T-cell (primary cell): ENCODE results near the gene TP53I11. TPM values are rescaled to one million over a fixed set of nuclear protein-coding genes. Genes with fewer than 3 reads are reported as not detected.

ENCODE experiments used
- ATAC-seq, 4 experiments: fragments of 200-7000 bp in 3 of 4; fragments of 150-1000 bp in 1 of 4; cut with Tn5 transposase; replicated peaks in 1 of 4; 1 replicate in 3 of 4; 2 replicates in 1 of 4; pipeline ENCODE4 v1.10.0; 2021; ENCODE audit warnings: moderate library complexity in 3 of 4, mild to moderate bottlenecking in 2 of 4, moderate number of reproducible peaks in 1 of 4
- CTCF ChIA-PET, 2 donors: fragments of 300-600 bp; sonication (Branson Sonifier 250); formaldehyde crosslinking; loops; one replicate each; lab custom pipeline; 2022; ENCODE audit warnings: antibody characterized with exemption in 2 of 2; lab: Charles Lee
- POLR2A ChIA-PET, 2 donors: fragments of 300-600 bp; sonication (Branson Sonifier 250); formaldehyde crosslinking; loops; one replicate each; lab custom pipeline; 2022; ENCODE audit warnings: antibody characterized with exemption in 2 of 2; lab: Charles Lee
- DNase-seq, 35 experiments: peaks; one replicate each; pipeline versions ENCODE4 v3.0.0 to v3.0.0-alpha.2; 2013 to 2023
- H3K27ac ChIP-seq: one replicate; pipeline ENCODE4 v1.5.1; 2013; ENCODE audit warnings: low read length
- H3K27me3 ChIP-seq, 2 experiments: replicated peaks in 1 of 2; 1 replicate in 1 of 2; 2 replicates in 1 of 2; pipeline versions ENCODE4 v1.6.1 to v1.7.0; 2013; ENCODE audit warnings: low read length in 1 of 2, mixed read lengths in 1 of 2; ENCODE audit not compliant: control insufficient read depth in 2 of 2, insufficient read depth in 2 of 2; ENCODE audit errors: extremely low read depth in 1 of 2
- H3K36me3 ChIP-seq, 2 donors: 1 replicate in 1 of 2; 2 replicates in 1 of 2; pipeline versions ENCODE4 v1.6.1 to v1.7.0; 2013; ENCODE audit warnings: low read length in 1 of 2; ENCODE audit not compliant: control insufficient read depth in 2 of 2, insufficient read depth in 1 of 2; ENCODE audit errors: extremely low read depth in 1 of 2
- H3K4me1 ChIP-seq, 2 experiments: 1 replicate in 1 of 2; 2 replicates in 1 of 2; pipeline versions ENCODE4 v1.6.1 to v1.7.0; 2013; ENCODE audit warnings: low read length in 2 of 2, mixed read lengths in 1 of 2; ENCODE audit not compliant: insufficient read depth in 2 of 2, control insufficient read depth in 1 of 2; ENCODE audit errors: extremely low read depth in 1 of 2
- H3K4me3 ChIP-seq, 2 donors: 1 replicate in 1 of 2; 2 replicates in 1 of 2; pipeline versions ENCODE4 v1.5.1 to v1.7.0; 2013; ENCODE audit warnings: mild to moderate bottlenecking in 2 of 2, low read length in 1 of 2, moderate library complexity in 1 of 2; ENCODE audit not compliant: control insufficient read depth in 1 of 2; ENCODE audit errors: extremely low read depth in 1 of 2
- H3K9me3 ChIP-seq: 2 replicates; pipeline ENCODE4 v1.7.0; 2013
- H3K27ac Mint-ChIP-seq, 2 donors: one replicate each; pipeline ENCODE4 v1.8.0; 2020 to 2021; ENCODE audit warnings: mild to moderate bottlenecking in 2 of 2, mixed read lengths in 2 of 2
- H3K27me3 Mint-ChIP-seq, 2 donors: one replicate each; pipeline ENCODE4 v1.8.0; 2021 to 2022; ENCODE audit warnings: mixed read lengths in 2 of 2
- H3K36me3 Mint-ChIP-seq: one replicate; pipeline ENCODE4 v1.8.0; 2021; ENCODE audit warnings: mixed read lengths
- H3K4me1 Mint-ChIP-seq, 3 donors: one replicate each; pipeline ENCODE4 v1.8.0; 2020 to 2022; ENCODE audit warnings: mixed read lengths in 3 of 3, mild to moderate bottlenecking in 1 of 3
- H3K4me3 Mint-ChIP-seq, 3 donors: one replicate each; pipeline ENCODE4 v1.8.0; 2020 to 2022; ENCODE audit warnings: mild to moderate bottlenecking in 3 of 3, mixed read lengths in 3 of 3, moderate library complexity in 3 of 3
- H3K9me3 Mint-ChIP-seq, 3 donors: one replicate each; pipeline ENCODE4 v1.8.0; 2020 to 2022; ENCODE audit warnings: mixed read lengths in 3 of 3
- WGBS: methylation state at CpG from one replicate; pipeline ENCODE4 v1.1.5; 2013; ENCODE audit warnings: missing lambda C conversion rate; ENCODE audit not compliant: insufficient coverage; 5-methylcytosine and 5-hydroxymethylcytosine counted together
- total RNA-seq, 35 experiments: library from RNA in 6 of 35; stranded (reverse) in 6 of 35; fragments of 120-200 nt in 1 of 35; gene quantifications; one replicate each; pipeline versions ENCODE4 v1.2.1 to v1.2.4 and lab custom pipeline; 2013 to 2026

Gene TP53I11
- total RNA-seq, 5 donors from 2014 or later (not counting 1 experiment from before 2014, with no cell fraction given): 6.6 to 27.0 (median 16.4) TPM

GRCh38 chr11:44916331-44916730, 34.4 kb downstream of the TP53I11 start:
- no peak for DNase-seq
- WGBS: 69% methylated on average over 8 of the region's 8 CpGs
- no peak overlapping the region for H3K4me3 Mint-ChIP-seq
- H3K27me3 ChIP-seq: peaks cover 0 to 4% of the 10 kb centered on the region in 2 experiments
- no peak overlapping the region for H3K27ac ChIP-seq
- peaks cover 9% of the 10 kb centered on the region for H3K36me3 Mint-ChIP-seq
- H3K4me1 ChIP-seq: peaks cover 0 to 3% of the 10 kb centered on the region in 2 experiments
- peaks cover 0 to 24% of the 10 kb centered on the region in 2 donors for H3K36me3 ChIP-seq
- ATAC-seq: no peak
- CTCF ChIA-PET: interaction anchor here in 1 of 2 donors (1.0 kb wide), 1 partner anchor 188 kb away, joined by 3 read pairs; no protein-coding TSS in a partner anchor
- no peak overlapping the region for H3K27ac Mint-ChIP-seq
- peaks cover 0 to 7% (median 3%) of the 10 kb centered on the region in 3 donors for H3K4me1 Mint-ChIP-seq
- no peak overlapping the region for H3K4me3 ChIP-seq
- no peaks in the 10 kb centered on the region for H3K27me3 Mint-ChIP-seq
- H3K9me3 Mint-ChIP-seq: no peaks in the 10 kb centered on the region
- H3K9me3 ChIP-seq: no peaks in the 10 kb centered on the region
- POLR2A ChIA-PET: no interaction called here

- H3K36me3 ChIP-seq: peaks cover 0 to 24% of the 10 kb centered on the region in 2 donors
- WGBS: 58% methylated on average over 9 of the region's 10 CpGs
- peaks cover 0 to 8% of the 10 kb centered on the region in 2 experiments for H3K4me1 ChIP-seq
- Mint-ChIP-seq H3K9me3 (no peaks in the 10 kb centered on the region), H3K36me3 (peaks cover 13% of the 10 kb centered on the region), H3K27me3 (no peaks in the 10 kb centered on the region), H3K27ac (no peak overlapping the region), H3K4me3 (no peak overlapping the region), H3K4me1 (peaks cover 4 to 14% (median 10%) of the 10 kb centered on the region in 3 donors)
- DNase-seq (peak in 1 of 35 experiments; percentile 32), ATAC-seq (no peak)
- CTCF ChIA-PET: interaction anchor here in 1 of 2 donors (1.0 kb wide), 1 partner anchor 189 kb away, joined by 3 read pairs; no protein-coding TSS in a partner anchor
- POLR2A ChIA-PET: no interaction called here
- no peaks in the 10 kb centered on the region for H3K9me3 ChIP-seq
- no peak overlapping the region for H3K27ac ChIP-seq
- no peak overlapping the region for H3K4me3 ChIP-seq
- peaks cover 0 to 11% of the 10 kb centered on the region in 2 experiments for H3K27me3 ChIP-seq
These were observed 35.1 kb downstream of the TP53I11 start for GRCh38 chr11:44915621-44916020.

GRCh38 chr11:44915004-44915403, 35.7 kb downstream of the TP53I11 start:
- Histone ChIP-seq H3K9me3 (no peaks in the 10 kb centered on the region), H3K36me3 (peaks cover 0 to 24% of the 10 kb centered on the region in 2 donors), H3K27me3 (peaks cover 0 to 11% of the 10 kb centered on the region in 2 experiments), H3K4me1 (peaks cover 0 to 8% of the 10 kb centered on the region in 2 experiments), H3K4me3 (no peak overlapping the region), H3K27ac (no peak overlapping the region)
- Mint-ChIP-seq H3K36me3 (peaks cover 13% of the 10 kb centered on the region), H3K4me1 (peaks cover 4 to 19% (median 11%) of the 10 kb centered on the region in 3 donors), H3K27me3 (no peaks in the 10 kb centered on the region), H3K4me3 (no peak overlapping the region), H3K27ac (no peak overlapping the region), H3K9me3 (no peaks in the 10 kb centered on the region)
- no peak for ATAC-seq
- 88% methylated on average over 5 of the region's 10 CpGs for WGBS
- ChIA-PET POLR2A (no interaction called here), CTCF (no interaction called here)
- no peak for DNase-seq

- no peaks in the 10 kb centered on the region for H3K9me3 Mint-ChIP-seq
- no peak overlapping the region for H3K27ac Mint-ChIP-seq
- POLR2A ChIA-PET: no interaction called here
- no peak overlapping the region for H3K4me3 Mint-ChIP-seq
- peaks cover 8% of the 10 kb centered on the region for H3K36me3 Mint-ChIP-seq
- CTCF ChIA-PET: no interaction called here
- Histone ChIP-seq H3K4me1 (peaks cover 0 to 8% of the 10 kb centered on the region in 2 experiments), H3K27me3 (peaks cover 0 to 9% of the 10 kb centered on the region in 2 experiments), H3K9me3 (no peaks in the 10 kb centered on the region), H3K27ac (no peak overlapping the region), H3K4me3 (no peak overlapping the region), H3K36me3 (peaks cover 0 to 17% of the 10 kb centered on the region in 2 donors)
- H3K4me1 Mint-ChIP-seq: peaks cover 4 to 19% (median 11%) of the 10 kb centered on the region in 3 donors
- no peak for ATAC-seq
- no peaks in the 10 kb centered on the region for H3K27me3 Mint-ChIP-seq
- no CpG with 5 or more reads among the region's 2 CpGs for WGBS
- no peak for DNase-seq
These were observed 36.6 kb downstream of the TP53I11 start for GRCh38 chr11:44914105-44914504.

- ChIA-PET CTCF (interaction anchor here in 1 of 2 donors (0.6 to 1.0 kb wide), 3 partner anchors 27 to 292 kb away, joined by 3 read pairs; no protein-coding TSS in a partner anchor), POLR2A (no interaction called here)
- no peaks in the 10 kb centered on the region for H3K9me3 Mint-ChIP-seq
- ATAC-seq (no peak), DNase-seq (no peak)
- Histone ChIP-seq H3K27ac (no peak overlapping the region), H3K36me3 (peaks cover 0 to 14% of the 10 kb centered on the region in 2 donors), H3K27me3 (peaks cover 0 to 9% of the 10 kb centered on the region in 2 experiments), H3K4me1 (peaks cover 0 to 8% of the 10 kb centered on the region in 2 experiments), H3K4me3 (no peak overlapping the region), H3K9me3 (no peaks in the 10 kb centered on the region)
- H3K27ac Mint-ChIP-seq: no peak overlapping the region
- H3K4me3 Mint-ChIP-seq: no peak overlapping the region
- H3K27me3 Mint-ChIP-seq: no peaks in the 10 kb centered on the region
- H3K4me1 Mint-ChIP-seq: peaks cover 4 to 19% (median 11%) of the 10 kb centered on the region in 3 donors
- peaks cover 8% of the 10 kb centered on the region for H3K36me3 Mint-ChIP-seq
These were observed 37.2 kb downstream of the TP53I11 start for GRCh38 chr11:44913502-44913901.

GRCh38 chr11:44912270-44912987, 38.3 kb downstream of the TP53I11 start:
- H3K27me3 Mint-ChIP-seq: no peaks in the 10 kb centered on the region
- peaks cover 0 to 9% of the 10 kb centered on the region in 2 experiments for H3K27me3 ChIP-seq
- no peaks in the 10 kb centered on the region for H3K9me3 Mint-ChIP-seq
- H3K4me1 Mint-ChIP-seq: peaks cover 4 to 19% (median 11%) of the 10 kb centered on the region in 3 donors
- 71% methylated on average over 10 of the region's 12 CpGs for WGBS
- CTCF ChIA-PET: interaction anchor here (0.6 to 2.0 kb wide), 7 partner anchors 8 to 349 kb away, joined by 3 to 23 read pairs (median 4); no protein-coding TSS in a partner anchor
- peaks cover 8% of the 10 kb centered on the region for H3K36me3 Mint-ChIP-seq
- no peak overlapping the region for H3K27ac ChIP-seq
- peaks cover 0 to 8% of the 10 kb centered on the region in 2 experiments for H3K4me1 ChIP-seq
- H3K27ac Mint-ChIP-seq: no peak overlapping the region
- no peak for ATAC-seq
- POLR2A ChIA-PET: no interaction called here
- peaks cover 0 to 14% of the 10 kb centered on the region in 2 donors for H3K36me3 ChIP-seq
- no peak overlapping the region for H3K4me3 ChIP-seq
- no peak for DNase-seq
- no peak overlapping the region for H3K4me3 Mint-ChIP-seq
- no peaks in the 10 kb centered on the region for H3K9me3 ChIP-seq
